ENCODE results near the gene BUD31.
"Not testable (repeated sequence)": the region's sequence is repeated elsewhere in the genome, so short reads cannot be mapped to it uniquely, and the experiment has no call there.

BUD31 gene

GRCh38 chr7:99381664-99382075, 27.1 kb upstream of the BUD31 start:
- H3K4me3 ChIP-seq (ENCODE audit: low read length): no peak overlapping the region
- TF ChIP-seq CTCF (conservative IDR thresholded peaks at IDR 0.05; ENCODE audit: low read depth, low read length): no peak
- no peak for DNase-seq (ENCODE audit: low read depth)

- H3K4me3 ChIP-seq (ENCODE audit: low read length): no peak overlapping the region
- no peak for TF ChIP-seq CTCF (conservative IDR thresholded peaks at IDR 0.05; ENCODE audit: low read depth, low read length)
- DNase-seq (ENCODE audit: low read depth): no peak
Measured at GRCh38 chr7:99383203-99383602, 25.6 kb upstream of the BUD31 start.

GRCh38 chr7:99383791-99384370, 24.9 kb upstream of the BUD31 start:
- DNase-seq (ENCODE audit: low read depth): no peak
- no peak for TF ChIP-seq CTCF (conservative IDR thresholded peaks at IDR 0.05; ENCODE audit: low read depth, low read length)
- no peak overlapping the region for H3K4me3 ChIP-seq (ENCODE audit: low read length)

GRCh38 chr7:99384523-99384922, 24.2 kb upstream of the BUD31 start:
- no peak for TF ChIP-seq CTCF (conservative IDR thresholded peaks at IDR 0.05; ENCODE audit: low read depth, low read length)
- H3K4me3 ChIP-seq (ENCODE audit: low read length): no peak overlapping the region
- DNase-seq (ENCODE audit: low read depth): no peak

- no peak for DNase-seq (ENCODE audit: low read depth)
- no peak for TF ChIP-seq CTCF (conservative IDR thresholded peaks at IDR 0.05; ENCODE audit: low read depth, low read length)
- H3K4me3 ChIP-seq (ENCODE audit: low read length): no peak overlapping the region
Measured at GRCh38 chr7:99385564-99385963, 23.2 kb upstream of the BUD31 start.

GRCh38 chr7:99386584-99387238, 22.1 kb upstream of the BUD31 start:
- DNase-seq (ENCODE audit: low read depth): no peak
- TF ChIP-seq CTCF (conservative IDR thresholded peaks at IDR 0.05; ENCODE audit: low read depth, low read length): peak; percentile 35
- no peak overlapping the region for H3K4me3 ChIP-seq (ENCODE audit: low read length)

- DNase-seq (ENCODE audit: low read depth); H3K4me3 ChIP-seq (ENCODE audit: low read length): not testable (repeated sequence)
Measured at GRCh38 chr7:99387239-99387635, 21.5 kb upstream of the BUD31 start.
